Right lobe of liver (tissue), 6 donors: ENCODE results near the gene STX5. TPM values are rescaled to one million over a fixed set of nuclear protein-coding genes. Genes with fewer than 3 reads are reported as not detected.

ENCODE experiments used
- ATAC-seq, 4 donors: fragments of 200-7000 bp; cut with Tn5 transposase; one replicate each; pipeline ENCODE4 v1.9.1; 2020; ENCODE audit warnings: mild to moderate bottlenecking in 4 of 4, moderate library complexity in 4 of 4
- DNase-seq, 3 donors: peaks; one replicate each; pipeline ENCODE4 v3.0.0-alpha.2; 2020
- H3K27ac ChIP-seq, 3 donors: fragments of 200-600 bp; one replicate each; pipeline ENCODE4 v1.8.0; 2022
- H3K27me3 ChIP-seq, 2 donors: fragments of 200-600 bp; one replicate each; pipeline ENCODE4 v1.8.0; 2022
- H3K36me3 ChIP-seq, 4 donors: fragments of 200-600 bp; sonication (generic) in 1 of 4; one replicate each; pipeline versions ENCODE4 v1.5.1 to v1.8.0; 2017 to 2022; ENCODE audit warnings: control low read depth in 1 of 4
- H3K4me1 ChIP-seq, 4 donors: fragments of 200-600 bp; sonication (generic) in 1 of 4; one replicate each; pipeline versions ENCODE4 v1.5.1 to v1.8.0; 2017 to 2022; ENCODE audit warnings: control low read depth in 1 of 4
- H3K4me3 ChIP-seq, 3 donors: fragments of 200-600 bp; one replicate each; pipeline ENCODE4 v1.8.0; 2022
- H3K9me3 ChIP-seq, 4 donors: fragments of 200-600 bp; sonication (generic) in 1 of 4; one replicate each; pipeline versions ENCODE4 v1.5.1 to v1.8.0; 2017 to 2022; ENCODE audit warnings: control low read depth in 1 of 4
- CTCF ChIP-seq, 4 donors: fragments of 200-600 bp in 3 of 4; fragments of 450-650 bp in 1 of 4; IDR thresholded peaks; one replicate each; pipeline versions ENCODE4 v1.5.1 to v1.8.0; 2016 to 2022; ENCODE audit warnings: antibody characterized with exemption in 4 of 4, mild to moderate bottlenecking in 2 of 4
- POLR2A ChIP-seq: fragments of 450-650 bp; IDR thresholded peaks from one replicate; pipeline ENCODE4 v1.6.1; 2017; ENCODE audit warnings: antibody characterized with exemption, mild to moderate bottlenecking
- WGBS: methylation state at CpG from one replicate; pipeline ENCODE4 v1.1.6; 2018; ENCODE audit warnings: low coverage, low lambda C conversion rate; ENCODE audit not compliant: insufficient coverage; ENCODE audit errors: missing lambda C conversion rate; 5-methylcytosine and 5-hydroxymethylcytosine counted together
- intact Hi-C, 2 donors: fragments of 100-400 bp; cut with DNase I; formaldehyde crosslinking; loops; one replicate each; pipeline versions ENCODE4 v1.11.2 to v1.14.1; 2022
- total RNA-seq, 6 experiments: library from RNA; depleted of rRNA in 2 of 6; stranded (reverse); fragments of >200 nt in 2 of 6; fragmentation: NEBNext Ultra II Directional in 3 of 6; extraction: Animal tissue kit (Norgen Biotek cat#: 25700) in 3 of 6; gene quantifications; one replicate each; pipeline versions ENCODE4 v1.1.0 to v1.2.4, GENCODE V29; 2016 to 2023
- donor health status: DM: no; HTN: yes; CAD: no.
- donor health status: DM: no; HTN: no; CAD: no.
- donor health status: DM: no; HTN: no; CAD: no.
- donor health status: DM: no; HTN: yes; CAD: no.
- donor health status: DM: no; HTN: yes; CAD: no.

Gene STX5
- total RNA-seq, 6 experiments from 2014 or later, result 22.1 to 27.8 (median 24.6) TPM

DNA sequence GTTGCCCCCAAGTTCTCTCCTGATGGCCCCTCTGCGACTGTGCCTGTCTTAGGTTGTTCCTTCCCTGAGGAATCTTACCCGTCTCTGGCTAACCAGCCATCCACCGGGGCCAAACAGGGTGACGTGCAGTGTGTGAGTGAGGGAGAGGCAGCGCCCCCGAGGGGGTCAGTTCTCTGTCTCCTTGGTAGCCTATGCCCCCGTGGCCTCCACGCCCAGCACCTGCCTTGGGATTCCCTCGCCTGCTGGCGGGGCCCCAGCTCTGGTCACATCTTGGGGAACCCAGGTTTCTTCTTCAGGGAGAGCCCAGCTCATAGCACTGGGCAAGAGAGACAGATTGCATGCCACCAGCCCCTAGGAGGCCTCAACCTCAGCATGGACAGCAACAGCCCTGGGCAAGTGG is 32.4 kb downstream of the STX5 start:
- no peaks in the 10 kb centered on the region for H3K9me3 ChIP-seq
- no peak overlapping the region for H3K27ac ChIP-seq
- no peak overlapping the region for H3K4me3 ChIP-seq
- DNase-seq (no peak), ATAC-seq (peak in 1 of 4 donors; percentile 15)
- no peaks in the 10 kb centered on the region for H3K27me3 ChIP-seq
- TF ChIP-seq POLR2A, result no peak
- no peak for TF ChIP-seq CTCF (IDR thresholded peaks at IDR 0.05)
- intact Hi-C loops, result no loop called here
- WGBS, result 80% methylated on average over 1 of the region's 10 CpGs
- H3K4me1 ChIP-seq, result peaks cover 0 to 6% (median 0%) of the 10 kb centered on the region in 4 donors
- peaks cover 11 to 93% (median 57%) of the 10 kb centered on the region in 4 donors for H3K36me3 ChIP-seq

GRCh38 chr11:62796281-62796680 is 35.6 kb downstream of the STX5 start:
- no peak for ATAC-seq
- 90% methylated on average over 6 of the region's 7 CpGs for WGBS
- Histone ChIP-seq H3K4me3 (no peak overlapping the region), H3K36me3 (peaks cover 12 to 88% (median 56%) of the 10 kb centered on the region in 4 donors), H3K27me3 (no peaks in the 10 kb centered on the region), H3K9me3 (no peaks in the 10 kb centered on the region), H3K27ac (no peak overlapping the region), H3K4me1 (peaks cover 0 to 6% (median 2%) of the 10 kb centered on the region in 4 donors)
- TF ChIP-seq POLR2A, result no peak
- no peak for TF ChIP-seq CTCF (IDR thresholded peaks at IDR 0.05)
- intact Hi-C loops, result no loop called here
- no peak for DNase-seq

- no peak for TF ChIP-seq POLR2A
- no peak for TF ChIP-seq CTCF (IDR thresholded peaks at IDR 0.05)
- Histone ChIP-seq H3K4me1 (peaks cover 0 to 17% (median 7%) of the 10 kb centered on the region in 4 donors), H3K9me3 (no peaks in the 10 kb centered on the region), H3K27me3 (no peaks in the 10 kb centered on the region), H3K27ac (no peak overlapping the region), H3K4me3 (no peak overlapping the region), H3K36me3 (peaks cover 12 to 77% (median 38%) of the 10 kb centered on the region in 4 donors)
- intact Hi-C loops, result no loop called here
- 91% methylated on average over 8 of the region's 8 CpGs for WGBS
- ATAC-seq (no peak), DNase-seq (no peak)
These were observed 37.6 kb downstream of the STX5 start for GRCh38 chr11:62794201-62794775.

DNA sequence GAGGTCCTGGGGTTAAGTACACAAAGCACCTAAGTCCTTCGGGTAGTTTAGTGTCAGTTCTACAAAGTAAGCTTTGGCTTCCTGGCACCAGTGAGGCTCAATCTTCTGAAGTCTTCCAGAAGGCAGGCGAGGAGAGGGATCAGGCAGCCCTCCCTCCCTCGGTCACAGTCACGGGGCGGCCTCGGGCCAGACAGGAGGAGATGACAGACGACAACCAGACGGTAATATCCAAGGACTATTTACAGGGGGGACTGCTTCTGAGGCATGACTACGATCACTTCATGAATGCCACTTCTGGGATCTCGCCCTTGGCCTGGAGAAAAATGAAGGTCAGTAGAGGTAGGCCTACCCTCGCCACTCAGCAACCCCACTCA is 39.7 kb downstream of the STX5 start:
- DNase-seq, result no peak
- Histone ChIP-seq H3K4me1 (peaks cover 0 to 26% (median 7%) of the 10 kb centered on the region in 4 donors), H3K27ac (peak overlapping the region in 2 of 3 donors; percentile 20 to 65), H3K9me3 (no peaks in the 10 kb centered on the region), H3K4me3 (peak overlapping the region in 2 of 3 donors; percentile 73 to 89), H3K27me3 (no peaks in the 10 kb centered on the region), H3K36me3 (peaks cover 7 to 59% (median 27%) of the 10 kb centered on the region in 4 donors)
- ATAC-seq, result peak in 2 of 4 donors; percentile 0 to 1
- TF ChIP-seq POLR2A (no peak), CTCF (IDR thresholded peaks at IDR 0.05) (no peak)
- 58% methylated on average over 4 of the region's 11 CpGs for WGBS
- intact Hi-C loops, result no loop called here
